HG03039 (cell line): ENCODE results near the gene ANKLE2.
"Not testable (repeated sequence)": the region's sequence is repeated elsewhere in the genome, so short reads cannot be mapped to it uniquely, and the experiment has no call there.

Source experiments
- ATAC-seq: cut with Tn5 transposase; IDR thresholded peaks from one replicate; pipeline ENCODE4 v1.9.1; 2021; ENCODE audit warnings: mild to moderate bottlenecking, moderate library complexity; ENCODE audit not compliant: unreplicated experiment

Gene ANKLE2

DNA sequence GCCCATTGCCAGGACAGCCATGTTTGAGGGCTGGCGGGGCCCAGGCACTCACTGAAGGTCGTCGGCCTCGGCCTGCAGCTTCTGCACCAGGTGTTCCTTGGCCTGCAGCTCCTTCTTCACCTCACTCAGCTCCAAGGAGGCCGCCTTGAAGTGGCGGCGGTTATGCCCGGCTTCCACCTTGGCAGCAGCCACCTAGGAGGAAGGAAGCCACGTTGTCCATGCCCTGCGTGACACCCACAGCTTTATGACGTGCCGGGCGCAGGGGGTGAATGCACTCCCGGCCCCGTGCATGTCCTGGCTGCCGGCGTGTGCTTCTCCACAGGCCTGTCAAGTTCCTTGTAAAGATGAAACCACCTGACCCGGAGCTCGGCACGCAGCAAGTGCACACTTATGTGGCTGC lies 16.0 kb upstream of the ANKLE2 start:
- no peak for ATAC-seq

DNA sequence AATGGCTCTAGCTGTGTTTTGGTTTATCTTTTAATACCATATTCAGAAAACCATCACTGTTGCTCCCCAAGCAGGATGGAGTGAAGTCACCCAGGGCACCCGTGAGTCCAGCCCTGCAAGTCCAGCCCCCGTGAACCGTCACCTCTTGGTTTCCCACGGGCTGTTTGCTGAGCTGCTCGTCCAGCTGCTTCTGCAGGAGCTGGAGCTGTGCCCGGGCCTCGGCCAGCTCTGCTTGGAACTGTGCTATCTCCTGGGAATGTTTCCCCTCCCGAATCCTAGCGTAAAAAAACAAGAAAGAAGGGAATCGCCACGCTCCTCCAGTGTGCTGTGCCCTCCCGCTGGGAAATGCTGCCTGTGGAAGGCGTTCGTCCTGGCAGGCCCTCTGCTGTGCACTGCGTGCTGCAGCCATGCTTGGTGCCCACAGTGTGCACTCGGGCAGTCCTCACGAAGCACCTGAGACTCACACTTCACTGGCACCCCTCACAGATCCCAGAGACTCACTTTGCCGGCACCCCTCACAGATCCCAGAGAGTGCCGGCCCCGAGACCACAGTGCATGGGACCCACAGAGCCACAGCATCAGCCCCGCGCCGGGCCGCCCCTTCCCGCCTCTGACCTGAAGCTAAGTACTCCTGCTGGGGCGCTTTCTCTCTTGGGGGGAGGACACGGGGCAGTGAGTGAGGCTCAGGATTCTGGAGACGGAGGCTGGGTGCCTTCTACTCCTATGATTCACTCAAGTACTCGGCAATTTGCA lies 15.4 kb upstream of the ANKLE2 start:
- no peak for ATAC-seq

DNA sequence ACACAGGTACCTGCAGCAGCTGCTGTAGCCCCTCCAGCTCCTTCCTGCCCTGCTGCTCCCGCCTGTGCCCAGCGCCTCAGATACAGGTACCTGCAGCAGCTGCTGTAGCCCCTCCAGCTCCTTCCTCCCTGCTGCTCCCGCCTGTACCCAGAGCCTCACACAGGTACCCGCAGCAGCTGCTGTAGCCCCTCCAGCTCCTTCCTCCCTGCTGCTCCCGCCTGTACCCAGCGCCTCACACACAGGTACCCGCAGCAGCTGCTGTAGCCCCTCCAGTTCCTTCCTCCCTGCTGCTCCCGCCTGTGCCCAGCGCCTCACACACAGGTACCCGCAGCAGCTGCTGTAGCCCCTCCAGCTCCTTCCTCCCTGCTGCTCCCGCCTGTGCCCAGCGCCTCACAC lies 14.6 kb upstream of the ANKLE2 start:
- ATAC-seq, result not testable (repeated sequence)

DNA sequence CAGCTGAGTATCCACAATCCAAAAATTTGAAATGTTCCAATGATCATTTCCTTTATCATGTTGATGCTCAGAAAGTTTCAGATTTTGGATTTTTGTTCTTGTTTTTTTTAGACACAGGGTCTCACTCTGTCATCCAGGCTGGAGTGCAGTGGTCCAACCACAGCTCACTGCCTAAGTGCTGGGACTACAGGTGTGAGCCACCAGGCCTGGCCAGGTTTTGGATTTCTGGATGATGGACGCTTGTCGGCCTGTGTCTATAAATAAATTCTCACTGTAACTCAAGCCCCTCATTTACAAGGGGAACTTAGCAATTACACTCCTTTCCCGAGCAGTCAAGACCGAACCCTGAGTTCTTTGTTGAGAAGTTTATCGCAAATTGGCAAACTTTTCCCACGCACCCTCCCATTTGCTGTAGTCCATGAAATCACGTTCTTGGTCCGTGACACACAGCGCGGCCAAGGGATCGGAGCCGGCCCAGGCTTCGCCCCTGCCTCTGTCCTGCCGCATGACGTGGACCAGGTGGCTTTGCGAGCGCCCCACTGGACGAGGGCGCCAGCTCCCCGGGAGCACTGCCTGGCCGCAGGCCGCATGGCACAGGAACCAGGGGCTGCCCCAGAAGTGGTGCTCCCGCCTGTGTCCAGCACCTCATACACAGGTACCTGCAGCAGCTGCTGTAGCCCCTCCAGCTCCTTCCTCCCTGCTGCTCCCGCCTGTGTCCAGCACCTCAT lies 14.0 kb upstream of the ANKLE2 start:
- no peak for ATAC-seq

DNA sequence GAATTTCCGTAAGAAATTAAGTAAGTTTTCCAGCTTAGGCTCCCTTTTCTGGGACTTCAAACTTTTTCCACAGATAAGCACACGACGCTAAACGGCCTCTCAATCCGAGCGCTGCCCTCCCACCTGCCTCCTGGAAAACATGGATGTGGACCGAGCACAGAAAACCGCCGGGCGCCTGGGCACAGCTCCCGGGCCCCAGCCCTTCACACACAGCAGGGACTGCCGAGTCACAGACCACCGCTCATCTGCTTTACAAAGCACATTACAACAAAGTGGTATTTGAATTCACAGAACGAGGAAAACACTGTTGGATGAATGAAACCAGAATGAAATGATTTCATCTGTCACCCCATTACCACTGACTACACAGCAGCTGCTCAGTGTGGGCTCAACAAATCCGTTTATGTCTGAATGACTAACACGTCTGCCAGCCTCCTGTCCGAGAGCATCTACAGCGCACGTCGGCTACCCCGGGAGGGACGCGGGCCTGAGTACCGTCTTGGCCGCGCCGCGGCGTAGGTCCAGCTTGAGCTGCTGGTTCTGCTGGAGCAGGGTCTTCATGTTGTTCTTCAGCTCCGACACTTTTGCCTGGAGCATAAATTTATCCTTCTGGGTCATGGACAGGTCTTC lies 13.1 kb upstream of the ANKLE2 start:
- ATAC-seq, result no peak

DNA sequence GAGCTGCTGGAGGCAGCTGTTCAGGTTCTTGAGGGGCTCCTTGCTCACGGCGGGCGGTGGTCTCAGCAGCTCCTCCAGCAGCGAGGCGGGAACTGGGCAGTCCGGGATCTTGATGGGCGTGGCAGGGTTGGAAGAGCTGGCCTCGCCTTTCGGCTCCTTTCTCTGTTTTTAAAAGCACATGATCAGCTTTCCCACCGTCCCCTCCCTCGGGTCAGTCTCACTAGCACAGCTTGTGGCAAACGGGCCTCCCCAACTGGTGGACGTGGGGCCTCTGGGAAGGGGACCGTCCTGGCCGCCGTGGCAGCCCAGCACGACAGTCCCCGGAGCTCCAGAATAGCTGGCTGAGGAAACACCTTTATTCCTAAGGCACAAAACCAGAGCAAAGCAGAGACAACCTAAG lies 12.5 kb upstream of the ANKLE2 start:
- ATAC-seq, result no peak

DNA sequence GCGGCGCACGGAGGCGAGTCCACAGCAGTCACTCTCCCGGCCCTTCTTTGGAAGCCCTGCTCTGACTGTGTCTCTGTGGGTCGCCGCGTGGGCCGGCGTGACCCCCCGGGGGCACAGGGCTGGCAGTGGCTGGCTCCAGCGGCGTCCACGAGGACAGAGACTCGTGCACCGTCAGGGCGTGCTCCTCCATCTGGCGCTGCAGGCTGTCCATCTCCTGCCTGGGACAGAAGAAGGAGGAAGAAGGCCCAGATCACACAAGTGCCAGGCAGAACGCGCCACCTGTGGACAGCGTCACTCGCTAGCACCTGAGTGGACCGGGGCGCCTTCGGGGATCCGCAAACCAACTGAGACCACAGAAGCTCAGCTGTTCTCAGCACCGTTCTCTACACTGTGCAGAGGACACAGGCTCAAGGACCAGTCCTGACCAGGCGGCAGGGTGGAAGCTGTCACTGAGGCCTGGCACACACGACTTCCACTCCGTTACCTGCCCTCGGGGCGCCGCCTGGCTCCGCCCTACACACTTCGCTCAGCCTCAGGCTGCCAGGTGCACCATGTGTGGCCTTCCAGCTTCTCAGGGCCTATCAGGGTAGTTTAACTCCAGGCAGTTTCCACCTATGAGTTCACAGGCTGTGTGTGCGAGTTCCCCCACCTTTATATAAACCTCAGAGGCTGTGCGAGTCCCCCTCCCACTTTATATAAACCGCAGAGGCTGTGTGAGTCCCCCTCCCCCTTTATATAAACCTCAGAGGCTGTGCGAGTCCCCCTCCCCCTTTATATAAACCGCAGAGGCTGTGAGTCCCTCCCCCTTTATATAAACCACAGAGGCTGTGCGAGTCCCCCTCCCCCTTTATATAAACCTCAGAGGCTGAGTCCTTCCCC lies 11.7 kb upstream of the ANKLE2 start:
- no peak for ATAC-seq

DNA sequence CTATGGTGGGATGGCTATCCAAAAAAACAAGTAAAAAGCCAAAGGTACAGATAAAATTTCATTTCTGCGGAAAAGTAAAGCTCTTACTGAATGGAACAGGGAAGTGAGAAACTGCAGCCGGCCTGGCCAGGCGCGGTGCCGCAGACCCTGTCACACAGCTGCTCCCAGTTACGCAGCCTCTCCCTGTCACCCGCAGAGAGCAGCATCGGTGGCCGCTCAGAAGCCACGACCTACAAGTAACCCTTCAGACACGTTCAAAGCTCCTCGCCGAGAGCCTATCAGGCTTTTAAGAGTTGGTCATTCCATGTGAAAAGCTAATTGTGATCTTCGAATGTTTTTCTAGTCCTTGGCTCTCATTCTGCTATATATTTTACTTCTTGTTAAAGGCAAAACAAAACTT lies 11.0 kb upstream of the ANKLE2 start:
- ATAC-seq, result no peak

DNA sequence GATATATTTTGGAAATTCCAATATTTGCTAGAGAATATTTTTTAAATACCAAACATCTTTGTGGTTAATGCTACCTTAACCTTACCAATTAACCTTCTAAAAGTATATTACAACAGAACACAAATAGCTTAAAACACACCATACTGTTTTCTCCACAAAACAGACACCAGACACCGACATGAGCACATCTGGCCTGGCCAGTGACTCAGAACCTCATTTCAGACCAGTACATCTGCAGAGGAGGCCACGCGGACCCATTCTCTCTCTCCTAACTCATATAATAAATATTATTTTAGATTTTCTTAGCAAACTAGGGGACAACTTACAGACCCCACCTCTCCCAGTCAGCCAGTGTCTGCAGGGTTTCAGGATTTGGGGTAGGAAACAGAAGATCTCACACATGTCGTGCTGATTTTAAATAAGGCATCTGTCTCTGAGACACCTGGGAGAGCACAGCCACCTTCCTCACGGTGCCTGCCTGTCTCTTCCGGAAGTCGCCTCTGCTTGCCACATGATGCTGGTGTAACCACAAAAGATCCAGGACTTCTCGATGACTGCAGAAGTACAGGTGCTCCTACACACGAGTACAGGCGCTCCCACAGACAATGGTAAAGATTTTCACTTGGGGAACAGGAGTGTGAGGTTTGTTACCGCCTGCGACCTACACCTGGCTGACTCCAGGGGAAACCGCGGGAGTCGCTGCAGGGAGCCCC lies 9.7 kb upstream of the ANKLE2 start:
- no peak for ATAC-seq

DNA sequence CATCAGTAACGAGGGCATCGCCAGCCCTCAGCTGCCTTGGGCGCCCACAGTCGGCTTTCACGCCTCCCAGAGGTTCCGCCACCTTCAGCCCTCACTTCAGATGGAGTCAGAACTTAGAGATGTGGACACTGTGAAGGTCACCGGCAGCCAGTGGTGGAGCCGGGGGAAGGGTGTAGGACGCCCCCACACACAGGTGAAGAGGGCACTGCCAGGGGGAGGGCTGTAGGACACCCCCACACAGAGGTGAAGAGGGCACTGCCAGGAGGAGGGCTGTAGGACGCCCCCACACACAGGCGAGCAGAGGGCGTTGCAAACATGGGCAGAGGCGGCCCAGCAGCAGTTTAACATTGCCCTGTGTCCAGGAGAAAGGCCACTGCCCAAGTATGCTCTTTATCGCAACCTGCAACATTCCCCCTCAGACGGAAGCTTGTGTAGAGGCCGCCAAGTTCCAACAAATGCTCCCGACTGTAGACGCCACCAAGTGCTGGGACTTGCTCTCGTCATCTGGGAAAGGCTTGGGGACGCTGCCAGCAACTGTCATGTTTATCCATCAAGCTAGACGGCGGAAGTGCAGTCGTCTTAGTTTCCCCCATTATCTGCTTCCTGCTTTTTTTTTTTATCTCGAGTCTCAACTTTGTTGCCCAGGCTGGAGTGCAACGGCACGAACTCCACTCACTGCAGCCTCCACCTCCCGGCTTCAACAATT lies 4.9 kb upstream of the ANKLE2 start:
- ATAC-seq, result no peak

DNA sequence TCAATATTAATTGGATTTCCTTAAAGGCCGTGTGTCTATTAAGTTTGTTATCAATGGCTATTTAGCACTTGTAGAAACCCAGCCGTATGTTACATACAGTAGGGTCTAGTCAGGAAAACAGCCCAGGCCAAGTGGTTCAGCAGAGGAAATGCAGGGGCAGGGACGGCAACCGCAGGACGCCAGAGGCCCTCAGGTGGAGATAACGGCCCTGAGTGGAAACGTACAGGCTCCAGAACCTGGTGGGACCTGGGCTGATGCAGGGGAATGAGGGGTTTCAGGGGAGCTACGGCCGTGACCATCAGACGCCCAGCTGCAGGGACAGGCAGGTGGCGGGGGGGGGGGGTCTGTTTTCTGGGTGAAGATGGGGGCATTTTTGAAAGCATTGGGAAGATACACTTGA lies 3.7 kb upstream of the ANKLE2 start:
- ATAC-seq, result no peak

DNA sequence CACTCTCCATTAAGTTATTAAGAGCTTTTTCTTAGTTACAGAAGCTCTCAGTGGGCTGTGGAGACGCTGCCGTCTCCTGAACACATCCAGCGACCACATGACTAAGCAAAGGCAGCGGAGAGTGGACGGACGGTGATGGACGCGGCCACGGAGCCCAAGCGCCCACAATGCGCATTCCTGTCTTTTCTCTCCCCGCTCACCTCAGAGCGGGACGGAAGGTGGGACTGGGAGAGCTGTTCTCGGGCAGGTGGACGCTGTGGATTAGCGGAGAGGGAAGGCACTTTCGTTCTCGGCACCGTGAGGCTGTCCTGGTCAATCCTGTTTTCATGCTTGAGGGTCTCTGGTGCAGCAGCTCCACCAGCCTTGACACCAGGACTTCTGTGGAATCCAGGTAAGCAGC lies 2.6 kb upstream of the ANKLE2 start:
- ATAC-seq, result no peak

DNA sequence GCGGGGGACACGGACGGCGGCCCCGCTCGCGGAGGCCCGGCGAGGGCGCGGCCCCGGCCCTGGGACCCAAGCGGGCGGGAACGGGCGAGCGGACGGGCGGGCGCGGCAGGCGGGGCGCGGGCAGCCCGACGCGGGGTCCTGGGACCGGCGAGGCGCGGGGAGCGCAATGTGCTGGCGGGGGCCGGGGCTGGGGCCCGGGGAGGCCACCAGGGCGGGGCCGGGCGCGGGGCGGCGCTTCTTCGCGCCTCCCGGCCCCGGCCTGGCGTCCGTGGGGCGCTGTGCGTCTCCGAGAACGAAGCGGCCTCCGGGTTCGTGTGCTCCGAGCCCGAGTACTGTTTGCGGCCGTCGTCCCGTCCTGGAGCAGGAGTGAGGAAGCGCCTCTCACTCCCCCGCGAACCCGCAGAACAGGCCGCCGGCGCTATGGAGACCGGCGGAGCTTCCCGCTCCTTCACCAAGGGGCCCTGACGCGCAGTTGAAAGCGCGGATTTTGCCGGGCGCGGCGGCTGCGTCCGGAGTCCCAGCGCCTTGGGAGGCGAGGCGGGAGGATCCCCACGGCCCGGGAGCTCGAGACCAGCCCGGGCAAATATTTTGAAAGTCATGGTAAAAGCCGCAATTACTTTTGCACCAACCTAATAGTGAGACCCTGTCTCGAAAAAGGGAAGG lies 420 bp upstream of the ANKLE2 start:
- peak; percentile 66 for ATAC-seq

DNA sequence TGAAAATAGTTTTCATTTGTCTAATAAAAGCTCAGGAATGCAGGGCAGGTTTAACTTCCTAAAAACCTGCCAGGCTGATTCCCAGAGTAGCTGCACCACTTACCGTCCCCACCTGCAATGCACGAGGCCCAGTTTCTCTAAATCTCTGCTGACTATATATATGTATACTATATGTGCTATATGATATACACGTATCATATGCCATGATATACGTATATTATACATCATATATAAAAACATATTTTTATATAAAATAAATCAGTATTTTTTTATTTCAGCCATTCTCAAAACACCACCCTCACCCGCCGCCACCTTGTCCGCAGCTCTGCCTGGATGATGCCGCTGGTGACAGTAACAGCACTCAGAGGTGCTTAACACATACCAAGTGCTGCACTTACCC lies 2.3 kb downstream of the ANKLE2 start:
- no peak for ATAC-seq

DNA sequence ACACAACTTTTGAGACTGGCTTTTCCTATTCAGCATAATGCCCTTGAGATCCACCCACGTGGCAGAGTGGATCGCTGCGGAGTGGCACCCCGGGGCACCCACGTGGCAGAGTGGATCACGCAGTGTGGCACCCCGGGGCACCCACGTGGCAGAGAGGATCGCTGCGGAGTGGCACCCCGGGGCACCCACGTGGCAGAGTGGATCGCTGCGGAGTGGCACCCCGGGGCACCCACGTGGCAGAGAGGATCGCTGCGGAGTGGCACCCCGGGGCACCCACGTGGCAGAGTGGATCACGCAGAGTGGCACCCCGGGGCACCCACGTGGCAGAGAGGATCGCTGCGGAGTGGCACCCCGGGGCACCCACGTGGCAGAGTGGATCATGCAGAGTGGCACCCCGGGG lies 2.8 kb downstream of the ANKLE2 start:
- ATAC-seq, result not testable (repeated sequence)

DNA sequence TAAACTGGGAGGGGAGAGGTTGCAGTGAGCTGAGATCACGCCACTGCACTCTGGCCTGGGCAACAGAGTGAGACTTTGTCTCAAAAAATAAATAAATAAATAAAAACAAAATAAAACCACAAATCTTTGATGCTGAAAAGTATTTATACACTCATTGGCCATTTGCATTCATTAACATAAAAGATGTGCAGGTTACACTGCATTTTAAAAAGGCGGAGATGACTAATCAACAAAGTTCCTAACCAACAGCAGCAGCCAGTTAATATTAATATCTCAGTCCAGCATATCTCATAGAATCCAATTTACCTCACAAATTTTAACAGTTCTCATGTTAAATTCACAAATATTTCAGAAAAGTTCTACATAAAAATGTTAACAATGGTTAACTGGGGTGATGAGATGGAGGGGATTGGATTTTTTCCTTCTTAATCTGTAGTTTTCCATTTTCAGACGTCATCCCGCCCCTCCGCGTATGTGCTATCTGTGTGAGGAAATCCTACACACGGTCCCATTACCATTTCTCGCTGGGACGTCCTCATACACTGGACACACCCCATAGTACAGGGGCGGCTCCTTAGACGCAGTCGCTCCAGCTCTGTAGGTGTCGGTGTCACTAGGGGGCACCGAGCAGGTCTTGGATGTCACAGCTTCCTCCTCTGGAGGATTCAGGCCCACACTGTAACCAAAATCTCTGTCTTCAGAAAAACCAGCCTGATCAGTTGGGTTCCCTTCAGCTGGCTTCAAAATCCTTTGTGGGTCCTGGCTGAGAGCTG lies 7.3 kb downstream of the ANKLE2 start:
- ATAC-seq, result no peak

DNA sequence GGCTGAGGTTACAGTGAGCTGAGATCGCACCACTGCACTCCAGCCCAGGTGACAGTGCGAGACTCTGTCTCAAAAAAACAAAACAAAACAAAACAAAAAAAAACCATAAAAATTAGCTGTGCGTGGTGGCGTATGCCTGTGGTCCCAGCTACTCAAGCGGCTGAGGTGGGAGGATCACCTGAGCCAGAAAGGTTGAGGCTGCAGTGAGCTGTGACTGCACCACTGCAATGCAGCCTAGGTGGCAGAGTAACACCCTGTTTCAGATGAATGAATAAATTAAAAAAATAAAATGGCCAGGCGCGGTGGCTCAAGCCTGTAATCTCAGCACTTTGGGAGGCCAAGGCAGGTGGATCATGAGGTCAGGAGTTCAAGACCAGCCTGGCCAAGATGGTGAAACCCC lies 8.0 kb downstream of the ANKLE2 start:
- not testable (repeated sequence) for ATAC-seq

DNA sequence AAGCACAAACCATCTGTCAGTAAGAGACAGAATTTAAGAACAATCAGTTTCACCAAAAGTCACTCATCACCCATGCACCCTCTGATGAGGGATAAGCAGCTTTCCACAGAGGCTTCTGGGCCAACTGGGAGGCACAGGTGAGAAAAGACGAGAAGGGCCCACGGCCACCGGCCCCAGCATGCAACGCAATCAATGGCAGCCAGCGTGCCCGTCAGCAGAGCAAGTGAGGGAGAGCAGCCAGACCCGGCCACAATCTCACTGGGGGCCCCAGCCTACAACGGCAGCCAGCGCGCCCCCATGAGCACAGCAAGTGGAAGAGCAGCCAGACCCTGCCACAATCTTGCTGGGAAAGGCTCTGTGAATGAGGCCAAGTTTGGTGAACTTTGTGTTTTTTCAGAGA lies 13.3 kb downstream of the ANKLE2 start:
- ATAC-seq, result no peak

DNA sequence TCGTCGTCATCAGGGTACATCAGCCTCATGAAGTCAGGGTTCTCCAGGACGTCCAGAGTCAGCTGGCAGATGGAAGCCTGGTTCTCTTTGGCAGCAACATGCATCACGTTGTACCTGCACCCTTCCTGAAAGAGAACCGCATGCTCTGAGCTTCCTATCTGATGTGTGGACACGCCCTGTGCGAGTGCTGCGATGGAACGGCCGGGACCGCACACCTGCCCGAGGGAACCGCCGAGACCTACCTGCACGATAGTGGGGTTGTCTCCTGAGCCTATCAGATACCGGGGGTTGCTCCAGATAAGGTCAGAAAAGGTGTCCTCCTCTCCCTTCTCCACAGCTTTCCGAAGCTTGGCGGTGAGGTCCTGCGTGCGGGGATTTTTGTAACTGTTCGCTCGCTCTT lies 13.7 kb downstream of the ANKLE2 start:
- no peak for ATAC-seq
